Measurements from ENCODE around the gene AADACL2.

Gene AADACL2

DNA sequence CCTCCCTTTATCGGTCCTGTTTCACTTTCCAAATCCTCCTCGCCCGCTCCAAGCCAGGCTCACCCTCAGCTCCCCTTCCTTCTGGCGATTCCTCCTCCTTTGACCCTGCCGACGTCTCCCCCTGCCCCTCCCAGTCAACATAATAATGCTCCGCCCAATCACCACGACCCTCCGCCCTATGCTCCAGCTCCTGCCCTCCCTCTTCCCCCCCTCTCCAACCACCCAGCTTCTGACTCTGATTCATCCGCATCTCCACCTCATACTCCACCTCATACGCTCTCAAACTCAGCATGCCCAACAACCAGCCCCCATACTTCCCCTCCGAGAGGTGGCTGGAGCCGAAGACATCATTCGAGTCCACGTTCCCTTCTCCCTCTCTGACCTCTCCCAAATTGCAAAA, 73.1 kb downstream of the AADACL2 start:
- H3K36me3 Mint-ChIP-seq (ENCODE audit: low read depth), result no peaks in the 10 kb centered on the region
- peaks cover 2% of the 10 kb centered on the region for H3K27me3 Mint-ChIP-seq
- ATAC-seq (no peak), DNase-seq (no peak)
- no peak overlapping the region for H3K4me3 Mint-ChIP-seq
- H3K27ac Mint-ChIP-seq, result no peak overlapping the region
- H3K4me1 Mint-ChIP-seq, result no peaks in the 10 kb centered on the region
- peaks cover 9% of the 10 kb centered on the region for H3K9me3 Mint-ChIP-seq
